ENCODE results near the gene PTBP1.

GRCh38 chr19:795691-796581 lies 1.3 kb upstream of the PTBP1 start:
- TF ChIP-seq CTCF (IDR thresholded peaks at IDR 0.05; ENCODE audit: poor library complexity) (no peak), EZH2 (IDR thresholded peaks at IDR 0.05; ENCODE audit: borderline replicate concordance) (no peak), EZH2phosphoT487 (IDR thresholded peaks at IDR 0.05; ENCODE audit: low read depth, severe bottlenecking, unreplicated experiment) (no peak)
